Endodermal cell (in vitro differentiated cells): ENCODE results near the gene NCOR1. TPM values are rescaled to one million over a fixed set of nuclear protein-coding genes. Genes with fewer than 3 reads are reported as not detected.

ENCODE experiments used
- DNase-seq: peaks from one replicate; pipeline ENCODE4 v3.0.0-alpha.2; 2017
- H3K27ac ChIP-seq: 2 replicates; pipeline ENCODE4 v1.5.1; 2013; ENCODE audit warnings: mild to moderate bottlenecking, low read depth, low read length, moderate library complexity
- H3K27me3 ChIP-seq: 2 replicates; pipeline ENCODE4 v1.6.1; 2013; ENCODE audit warnings: mild to moderate bottlenecking, low read length, moderate library complexity; ENCODE audit not compliant: insufficient read depth, control insufficient read depth, poor library complexity, severe bottlenecking
- H3K36me3 ChIP-seq: 2 replicates; pipeline ENCODE4 v1.7.0; 2013; ENCODE audit warnings: mild to moderate bottlenecking, low read length, moderate library complexity; ENCODE audit not compliant: control insufficient read depth, insufficient read depth
- H3K4me1 ChIP-seq: one replicate; pipeline ENCODE4 v1.7.0; 2013; ENCODE audit warnings: low read length; ENCODE audit not compliant: control insufficient read depth, insufficient read depth
- H3K4me3 ChIP-seq: 2 replicates; pipeline ENCODE4 v1.5.1; 2013; ENCODE audit warnings: mild to moderate bottlenecking, low read length, moderate library complexity
- H3K9ac ChIP-seq: 2 replicates; pipeline ENCODE4 v1.6.1; 2013; ENCODE audit warnings: mild to moderate bottlenecking, low read length, moderate library complexity; ENCODE audit not compliant: poor library complexity, severe bottlenecking; ENCODE audit errors: extremely low read depth
- H3K9me3 ChIP-seq: 2 replicates; pipeline ENCODE4 v1.6.1; 2013; ENCODE audit warnings: mild to moderate bottlenecking, low read length, moderate library complexity; ENCODE audit not compliant: control insufficient read depth
- H3K27ac Mint-ChIP-seq: 2 replicates; pipeline ENCODE4 v1.8.0; 2020; ENCODE audit warnings: mixed read lengths
- H3K27me3 Mint-ChIP-seq: 2 replicates; pipeline ENCODE4 v1.8.0; 2021; ENCODE audit warnings: mild to moderate bottlenecking, mixed read lengths; ENCODE audit not compliant: insufficient read depth
- H3K36me3 Mint-ChIP-seq: 2 replicates; pipeline ENCODE4 v1.8.0; 2020; ENCODE audit warnings: low read depth, mixed read lengths
- H3K4me1 Mint-ChIP-seq: 2 replicates; pipeline ENCODE4 v1.8.0; 2020; ENCODE audit warnings: mixed read lengths
- H3K4me3 Mint-ChIP-seq: 2 replicates; pipeline ENCODE4 v1.8.0; 2020; ENCODE audit warnings: mild to moderate bottlenecking, moderate library complexity, mixed read lengths
- H3K9me3 Mint-ChIP-seq: 2 replicates; pipeline ENCODE4 v1.8.0; 2020; ENCODE audit warnings: mild to moderate bottlenecking, mixed read lengths
- WGBS, 2 experiments: methylation state at CpG; one replicate each; pipeline versions ENCODE4 v1.1.5 to v1.1.7; 2013; ENCODE audit warnings: missing lambda C conversion rate in 2 of 2, mixed read lengths in 1 of 2; ENCODE audit not compliant: insufficient coverage in 1 of 2, insufficient read length in 1 of 2; 5-methylcytosine and 5-hydroxymethylcytosine counted together
- total RNA-seq, 2 donors: library from RNA; stranded (reverse); fragmentation: NEBNext Ultra II Directional in 1 of 2; extraction: Animal tissue kit (Norgen Biotek cat#: 25700) in 1 of 2; gene quantifications; 2 replicates in 1 of 2; 3 replicates in 1 of 2; pipeline ENCODE4 v1.2.1, GENCODE V29; 2021
- TF ChIP-seq, protein P1 (sequence below): fragments of 200-600 bp; sonication (generic); conservative IDR thresholded peaks from 2 replicates; pipeline ENCODE4 v1.5.0; 2021; ENCODE audit warnings: antibody characterized with exemption, mild to moderate bottlenecking

NCOR1 gene
- total RNA-seq, 2 donors from 2014 or later: 112 to 141 TPM

DNA sequence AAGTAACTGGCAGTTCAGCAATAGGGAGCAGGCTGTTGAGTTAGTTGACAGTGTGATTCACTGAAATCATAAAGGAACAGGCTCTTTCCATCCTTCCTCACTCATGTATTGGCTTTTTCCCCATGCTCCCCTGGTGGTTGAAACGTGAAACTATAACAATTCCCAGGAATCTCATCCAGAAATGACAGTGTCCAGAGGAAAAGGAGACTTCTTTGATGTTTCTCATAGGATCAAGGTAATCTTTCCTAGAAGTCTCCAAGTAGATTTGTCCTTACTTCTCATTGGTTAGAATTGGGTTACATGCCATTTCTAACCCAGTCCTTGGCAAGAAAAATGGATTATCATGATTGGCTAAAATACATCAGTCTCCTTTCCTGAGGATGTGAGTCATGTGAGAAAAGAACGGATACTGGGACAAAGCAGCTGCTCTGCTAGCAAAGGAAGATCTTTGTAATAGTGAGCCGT, 201.4 kb downstream of the NCOR1 start:
- Mint-ChIP-seq H3K27ac (no peak overlapping the region), H3K36me3 (peaks cover 63% of the 10 kb centered on the region), H3K27me3 (no peaks in the 10 kb centered on the region), H3K9me3 (no peaks in the 10 kb centered on the region), H3K4me3 (no peak overlapping the region), H3K4me1 (peaks cover 12% of the 10 kb centered on the region)
- Histone ChIP-seq H3K36me3 (peaks cover 87% of the 10 kb centered on the region), H3K9me3 (no peaks in the 10 kb centered on the region), H3K4me3 (no peak overlapping the region), H3K27me3 (no peaks in the 10 kb centered on the region), H3K4me1 (no peaks in the 10 kb centered on the region), H3K9ac (no peak overlapping the region), H3K27ac (no peak overlapping the region)
- DNase-seq: no peak
- WGBS, 2 experiments: 67 to 83% methylated on average over 2 to 3 of the region's 3 CpGs
- TF ChIP-seq, protein P1, sequence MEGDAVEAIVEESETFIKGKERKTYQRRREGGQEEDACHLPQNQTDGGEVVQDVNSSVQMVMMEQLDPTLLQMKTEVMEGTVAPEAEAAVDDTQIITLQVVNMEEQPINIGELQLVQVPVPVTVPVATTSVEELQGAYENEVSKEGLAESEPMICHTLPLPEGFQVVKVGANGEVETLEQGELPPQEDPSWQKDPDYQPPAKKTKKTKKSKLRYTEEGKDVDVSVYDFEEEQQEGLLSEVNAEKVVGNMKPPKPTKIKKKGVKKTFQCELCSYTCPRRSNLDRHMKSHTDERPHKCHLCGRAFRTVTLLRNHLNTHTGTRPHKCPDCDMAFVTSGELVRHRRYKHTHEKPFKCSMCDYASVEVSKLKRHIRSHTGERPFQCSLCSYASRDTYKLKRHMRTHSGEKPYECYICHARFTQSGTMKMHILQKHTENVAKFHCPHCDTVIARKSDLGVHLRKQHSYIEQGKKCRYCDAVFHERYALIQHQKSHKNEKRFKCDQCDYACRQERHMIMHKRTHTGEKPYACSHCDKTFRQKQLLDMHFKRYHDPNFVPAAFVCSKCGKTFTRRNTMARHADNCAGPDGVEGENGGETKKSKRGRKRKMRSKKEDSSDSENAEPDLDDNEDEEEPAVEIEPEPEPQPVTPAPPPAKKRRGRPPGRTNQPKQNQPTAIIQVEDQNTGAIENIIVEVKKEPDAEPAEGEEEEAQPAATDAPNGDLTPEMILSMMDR: peak; percentile 71

DNA sequence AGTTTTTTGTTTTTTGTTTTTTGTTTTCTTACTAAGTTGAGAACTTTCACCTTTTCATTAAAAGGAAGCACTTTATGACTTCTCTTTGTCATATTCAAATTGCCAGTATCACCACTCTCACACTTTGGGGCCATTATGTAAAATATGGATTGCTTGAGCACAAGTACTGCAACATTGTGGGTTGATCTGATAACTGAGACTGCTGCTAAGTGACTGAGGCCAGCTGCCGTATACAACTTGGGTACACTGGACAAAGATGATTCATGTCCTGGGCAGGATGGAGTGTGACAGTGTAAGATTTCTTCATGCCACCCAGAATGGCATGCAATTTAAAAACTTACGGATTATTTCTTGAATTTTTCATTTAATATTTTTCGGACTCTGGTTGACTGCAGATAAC, 207.9 kb downstream of the NCOR1 start:
- H3K9ac ChIP-seq: no peak overlapping the region
- 85 to 93% methylated on average over 3 of the region's 3 CpGs for WGBS, 2 experiments
- Mint-ChIP-seq H3K27me3 (no peaks in the 10 kb centered on the region), H3K4me3 (no peak overlapping the region), H3K4me1 (peaks cover 12% of the 10 kb centered on the region), H3K36me3 (peaks cover 87% of the 10 kb centered on the region), H3K9me3 (peaks cover 3% of the 10 kb centered on the region), H3K27ac (no peak overlapping the region)
- TF ChIP-seq, protein P1: no peak
- H3K9me3 ChIP-seq: peaks cover 6% of the 10 kb centered on the region
- H3K4me1 ChIP-seq: no peaks in the 10 kb centered on the region
- peaks cover 90% of the 10 kb centered on the region for H3K36me3 ChIP-seq
- no peaks in the 10 kb centered on the region for H3K27me3 ChIP-seq
- no peak overlapping the region for H3K27ac ChIP-seq
- H3K4me3 ChIP-seq: no peak overlapping the region
- no peak for DNase-seq

DNA sequence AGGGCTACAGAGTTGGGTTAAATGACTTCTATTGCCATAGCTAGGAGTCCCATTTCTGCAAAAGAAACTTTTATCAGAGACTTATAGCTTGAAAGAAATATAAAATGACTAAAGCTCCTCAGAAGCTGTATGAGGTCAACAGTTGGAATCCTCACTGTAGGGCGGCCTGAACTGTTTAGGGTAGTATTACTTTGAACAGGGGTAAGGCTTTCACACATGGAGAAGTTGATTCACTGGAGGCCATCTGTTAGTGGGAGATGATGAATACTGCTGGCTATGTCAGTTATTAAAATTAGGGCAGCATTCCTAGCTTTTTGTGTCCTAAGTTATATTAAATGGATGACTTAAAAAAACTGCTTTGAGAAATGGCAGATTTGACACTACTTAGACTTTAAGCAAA, 209.7 kb downstream of the NCOR1 start:
- Histone ChIP-seq H3K27ac (no peak overlapping the region), H3K4me1 (no peaks in the 10 kb centered on the region), H3K36me3 (peaks cover 88% of the 10 kb centered on the region), H3K27me3 (no peaks in the 10 kb centered on the region), H3K9ac (no peak overlapping the region), H3K9me3 (peaks cover 22% of the 10 kb centered on the region), H3K4me3 (no peak overlapping the region)
- H3K9me3 Mint-ChIP-seq: peaks cover 19% of the 10 kb centered on the region
- peaks cover 7% of the 10 kb centered on the region for H3K4me1 Mint-ChIP-seq
- peaks cover 90% of the 10 kb centered on the region for H3K36me3 Mint-ChIP-seq
- no peak for DNase-seq
- no peak overlapping the region for H3K4me3 Mint-ChIP-seq
- TF ChIP-seq, protein P1: no peak
- H3K27ac Mint-ChIP-seq: no peak overlapping the region
- H3K27me3 Mint-ChIP-seq: no peaks in the 10 kb centered on the region
- WGBS, 2 experiments: 96 to 100% methylated on average over 1 of the region's 1 CpG
